Neural cell (in vitro differentiated cells): ENCODE data around the gene DSCAML1.
"Not testable (repeated sequence)": the region's sequence is repeated elsewhere in the genome, so short reads cannot be mapped to it uniquely, and the experiment has no call there.

Source experiments
- EP300 ChIP-seq: fragments of 450-650 bp; conservative IDR thresholded peaks from 2 replicates; pipeline ENCODE4 v1.6.1; 2014; ENCODE audit warnings: antibody characterized with exemption, mild to moderate bottlenecking, moderate library complexity; ENCODE audit not compliant: poor library complexity, severe bottlenecking
- EZH2 ChIP-seq: fragments of 200-600, 300-800 bp; shearing (Covaris generic), sonication (generic); IDR thresholded peaks from 2 replicates; pipeline ENCODE4 v1.6.1; 2014; ENCODE audit warnings: antibody characterized with exemption, low read length, borderline replicate concordance, mild to moderate bottlenecking; ENCODE audit not compliant: insufficient read depth, poor library complexity, severe bottlenecking
- POLR2AphosphoS5 ChIP-seq: IDR thresholded peaks from 2 replicates; pipeline ENCODE4 v1.6.1; 2012
- RAD21 ChIP-seq: fragments of 450-650 bp; conservative IDR thresholded peaks from 2 replicates; pipeline ENCODE4 v1.6.1; 2014; ENCODE audit warnings: antibody characterized with exemption, mild to moderate bottlenecking, moderate library complexity
- TAF1 ChIP-seq: IDR thresholded peaks from 2 replicates; pipeline ENCODE4 v1.6.1; 2012; ENCODE audit warnings: low read depth
- TF ChIP-seq, protein P1 (sequence below): fragments of 450-650 bp; IDR thresholded peaks from 2 replicates; pipeline ENCODE4 v1.5.1; 2014; ENCODE audit warnings: antibody characterized with exemption, mild to moderate bottlenecking, moderate library complexity; ENCODE audit not compliant: poor library complexity, severe bottlenecking

DNA sequence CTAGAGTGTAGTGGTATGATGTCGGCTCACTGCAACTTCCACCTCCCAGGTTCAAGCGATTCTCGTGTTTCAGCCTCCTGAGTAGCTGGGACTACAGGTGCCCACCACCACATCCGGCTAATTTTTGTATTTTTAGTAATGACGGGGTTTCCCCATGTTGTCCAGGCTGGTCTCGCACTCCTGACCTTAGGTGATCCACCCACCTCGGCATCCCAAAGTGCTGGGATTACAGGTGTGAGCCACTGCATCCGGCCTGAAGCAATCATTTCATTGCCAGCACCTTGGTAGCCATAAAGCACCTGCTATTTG is 340.3 kb downstream of the DSCAML1 start:
- TF ChIP-seq, protein P1, sequence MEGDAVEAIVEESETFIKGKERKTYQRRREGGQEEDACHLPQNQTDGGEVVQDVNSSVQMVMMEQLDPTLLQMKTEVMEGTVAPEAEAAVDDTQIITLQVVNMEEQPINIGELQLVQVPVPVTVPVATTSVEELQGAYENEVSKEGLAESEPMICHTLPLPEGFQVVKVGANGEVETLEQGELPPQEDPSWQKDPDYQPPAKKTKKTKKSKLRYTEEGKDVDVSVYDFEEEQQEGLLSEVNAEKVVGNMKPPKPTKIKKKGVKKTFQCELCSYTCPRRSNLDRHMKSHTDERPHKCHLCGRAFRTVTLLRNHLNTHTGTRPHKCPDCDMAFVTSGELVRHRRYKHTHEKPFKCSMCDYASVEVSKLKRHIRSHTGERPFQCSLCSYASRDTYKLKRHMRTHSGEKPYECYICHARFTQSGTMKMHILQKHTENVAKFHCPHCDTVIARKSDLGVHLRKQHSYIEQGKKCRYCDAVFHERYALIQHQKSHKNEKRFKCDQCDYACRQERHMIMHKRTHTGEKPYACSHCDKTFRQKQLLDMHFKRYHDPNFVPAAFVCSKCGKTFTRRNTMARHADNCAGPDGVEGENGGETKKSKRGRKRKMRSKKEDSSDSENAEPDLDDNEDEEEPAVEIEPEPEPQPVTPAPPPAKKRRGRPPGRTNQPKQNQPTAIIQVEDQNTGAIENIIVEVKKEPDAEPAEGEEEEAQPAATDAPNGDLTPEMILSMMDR, result not testable (repeated sequence)
- not testable (repeated sequence) for TF ChIP-seq POLR2AphosphoS5, EP300, EZH2, RAD21, TAF1
